CD4-positive, CD25-positive, alpha-beta regulatory T cell (primary cell): ENCODE measurements around the gene NEGR1. TPM values are rescaled to one million over a fixed set of nuclear protein-coding genes. Genes with fewer than 3 reads are reported as not detected.

Experiments used
- ATAC-seq, 2 donors: fragments of 150-1000 bp; cut with Tn5 transposase; one replicate each; pipeline ENCODE4 v1.10.0; 2021; ENCODE audit warnings: low read depth in 2 of 2, moderate number of reproducible peaks in 2 of 2, moderate library complexity in 1 of 2
- DNase-seq, 3 donors: peaks; one replicate each; pipeline versions ENCODE4 v3.0.0 to v3.0.0-alpha.2; 2012 to 2022; ENCODE audit warnings: mixed read lengths in 1 of 3
- H3K27ac ChIP-seq: one replicate; pipeline ENCODE4 v1.7.0; 2013; ENCODE audit warnings: mild to moderate bottlenecking, low read length; ENCODE audit not compliant: insufficient read depth, poor library complexity, severe bottlenecking
- H3K27me3 ChIP-seq: one replicate; pipeline ENCODE4 v1.7.0; 2013; ENCODE audit warnings: low read length; ENCODE audit not compliant: control insufficient read depth, insufficient read depth
- H3K36me3 ChIP-seq: one replicate; pipeline ENCODE4 v1.7.0; 2013; ENCODE audit warnings: mild to moderate bottlenecking, low read length, moderate library complexity; ENCODE audit not compliant: control insufficient read depth, insufficient read depth
- H3K4me1 ChIP-seq: 2 replicates; pipeline ENCODE4 v1.7.0; 2013; ENCODE audit warnings: mild to moderate bottlenecking, low read length; ENCODE audit not compliant: insufficient read depth, control insufficient read depth, poor library complexity, severe bottlenecking
- H3K4me3 ChIP-seq: one replicate; pipeline ENCODE4 v1.7.0; 2013; ENCODE audit warnings: low read depth, mild to moderate bottlenecking, low read length, moderate library complexity
- H3K9me3 ChIP-seq, 2 experiments: 1 replicate in 1 of 2; 2 replicates in 1 of 2; pipeline ENCODE4 v1.7.0; 2013; ENCODE audit warnings: low read length in 2 of 2, mild to moderate bottlenecking in 1 of 2, moderate library complexity in 1 of 2; ENCODE audit not compliant: control insufficient read depth in 2 of 2
- H3K27ac Mint-ChIP-seq, 3 donors: one replicate each; pipeline ENCODE4 v1.8.0; 2020 to 2022; ENCODE audit warnings: mild to moderate bottlenecking in 3 of 3, mixed read lengths in 3 of 3, moderate library complexity in 2 of 3
- H3K27me3 Mint-ChIP-seq: one replicate; pipeline ENCODE4 v1.8.0; 2022; ENCODE audit warnings: mild to moderate bottlenecking, mixed read lengths
- H3K36me3 Mint-ChIP-seq: one replicate; pipeline ENCODE4 v1.8.0; 2020; ENCODE audit warnings: mixed read lengths
- H3K4me1 Mint-ChIP-seq, 4 donors: one replicate each; pipeline ENCODE4 v1.8.0; 2020 to 2022; ENCODE audit warnings: mixed read lengths in 4 of 4, mild to moderate bottlenecking in 1 of 4
- H3K4me3 Mint-ChIP-seq, 4 donors: one replicate each; pipeline ENCODE4 v1.8.0; 2020 to 2022; ENCODE audit warnings: mild to moderate bottlenecking in 4 of 4, mixed read lengths in 4 of 4, moderate library complexity in 3 of 4
- H3K9me3 Mint-ChIP-seq, 7 donors: one replicate each; pipeline ENCODE4 v1.8.0; 2020 to 2022; ENCODE audit warnings: mixed read lengths in 7 of 7, mild to moderate bottlenecking in 3 of 7, moderate library complexity in 2 of 7
- polyA plus RNA-seq, 4 donors: library from polyadenylated mRNA; unstranded; fragments of 300-500 nt; fragmentation: Illumina TruSeq; gene quantifications; one replicate each; pipeline ENCODE4 v1.2.3, GENCODE V29; 2021
- total RNA-seq: library from RNA; stranded (reverse); gene quantifications from one replicate; pipeline ENCODE4 v1.2.3, GENCODE V29; 2022

NEGR1 gene
- total and polyA plus RNA-seq, 5 donors from 2014 or later = not detected

DNA sequence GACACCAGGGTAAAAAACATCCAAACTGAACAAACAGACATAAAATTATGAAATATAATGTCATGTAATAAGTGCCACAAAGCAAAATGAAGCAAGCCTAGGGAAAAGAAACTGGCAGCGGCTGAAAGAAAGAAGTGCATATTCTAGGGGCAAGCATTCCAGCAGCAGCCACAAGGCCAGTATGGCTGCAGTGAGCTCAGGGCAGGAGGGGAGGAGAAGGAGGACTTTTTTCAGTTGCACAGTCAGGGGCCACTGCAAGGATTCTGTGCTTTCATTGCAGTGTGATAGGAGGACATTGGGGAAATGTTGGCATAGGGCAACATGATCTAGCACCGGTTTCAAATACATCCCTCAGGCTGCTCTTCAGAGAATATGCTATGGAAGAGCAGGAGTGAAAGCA is 263.8 kb downstream of the NEGR1 start:
- H3K4me1 Mint-ChIP-seq = no peaks in the 10 kb centered on the region
- peak overlapping the region in 1 of 3 donors; percentile 58 for H3K27ac Mint-ChIP-seq
- H3K36me3 ChIP-seq = no peaks in the 10 kb centered on the region
- H3K27me3 ChIP-seq = no peaks in the 10 kb centered on the region
- H3K4me1 ChIP-seq = no peaks in the 10 kb centered on the region
- H3K9me3 ChIP-seq = peaks cover 0 to 3% of the 10 kb centered on the region in 2 experiments
- H3K4me3 Mint-ChIP-seq = no peak overlapping the region
- no peaks in the 10 kb centered on the region for H3K27me3 Mint-ChIP-seq
- H3K9me3 Mint-ChIP-seq = peaks cover 0 to 8% (median 3%) of the 10 kb centered on the region in 7 donors
- no peak for ATAC-seq
- DNase-seq = no peak
- no peak overlapping the region for H3K4me3 ChIP-seq
- no peak overlapping the region for H3K27ac ChIP-seq
- no peaks in the 10 kb centered on the region for H3K36me3 Mint-ChIP-seq

DNA sequence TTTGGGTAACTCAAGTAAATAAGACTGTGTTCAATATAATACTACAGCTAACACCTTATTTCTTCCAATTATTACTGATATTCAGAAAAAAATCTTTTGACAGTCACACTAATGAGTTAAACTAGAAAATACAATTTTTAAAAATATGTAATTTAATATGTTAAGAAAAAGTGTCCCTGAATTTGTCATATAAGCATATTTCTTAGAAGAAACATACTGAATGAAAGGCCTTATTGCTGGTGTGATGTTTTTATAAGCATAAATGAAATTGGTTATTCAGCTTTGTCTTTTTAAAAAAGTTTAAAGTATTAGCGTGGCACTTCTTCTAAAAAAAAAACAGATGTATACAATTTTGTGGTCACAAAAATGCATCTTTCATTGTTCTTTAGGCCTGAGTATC is 267.3 kb downstream of the NEGR1 start:
- no peaks in the 10 kb centered on the region for H3K27me3 Mint-ChIP-seq
- ATAC-seq = no peak
- Histone ChIP-seq H3K9me3 (peaks cover 0 to 3% of the 10 kb centered on the region in 2 experiments), H3K27ac (no peak overlapping the region), H3K4me1 (no peaks in the 10 kb centered on the region), H3K27me3 (no peaks in the 10 kb centered on the region), H3K4me3 (no peak overlapping the region), H3K36me3 (no peaks in the 10 kb centered on the region)
- H3K36me3 Mint-ChIP-seq = no peaks in the 10 kb centered on the region
- no peak overlapping the region for H3K27ac Mint-ChIP-seq
- no peak overlapping the region for H3K4me3 Mint-ChIP-seq
- peaks cover 2 to 8% (median 4%) of the 10 kb centered on the region in 7 donors for H3K9me3 Mint-ChIP-seq
- no peak for DNase-seq
- H3K4me1 Mint-ChIP-seq = no peaks in the 10 kb centered on the region

DNA sequence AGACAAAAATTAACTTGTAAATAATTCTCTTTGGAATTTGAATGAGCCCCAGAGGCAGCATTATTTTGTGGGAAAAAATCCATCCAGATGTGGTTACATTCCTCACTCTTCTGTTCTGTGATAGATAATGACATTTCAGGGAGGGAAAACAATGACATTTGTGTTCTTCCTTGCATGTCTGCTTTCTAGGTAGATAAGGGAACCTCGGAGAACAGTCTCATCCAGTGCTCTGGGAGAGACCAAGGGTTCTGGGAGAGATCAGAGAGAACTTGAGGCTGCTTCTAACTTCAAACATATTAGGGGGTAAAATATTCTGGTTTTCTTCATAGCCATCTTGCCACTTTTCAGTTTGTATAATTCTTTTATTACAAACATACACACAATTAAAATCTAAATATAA is 269.2 kb downstream of the NEGR1 start:
- H3K36me3 ChIP-seq = no peaks in the 10 kb centered on the region
- H3K9me3 ChIP-seq = peaks cover 0 to 3% of the 10 kb centered on the region in 2 experiments
- Mint-ChIP-seq H3K27me3 (no peaks in the 10 kb centered on the region), H3K9me3 (peaks cover 3 to 7% (median 4%) of the 10 kb centered on the region in 7 donors), H3K4me1 (no peaks in the 10 kb centered on the region), H3K4me3 (no peak overlapping the region), H3K27ac (no peak overlapping the region), H3K36me3 (no peaks in the 10 kb centered on the region)
- H3K4me1 ChIP-seq = no peaks in the 10 kb centered on the region
- no peak overlapping the region for H3K27ac ChIP-seq
- no peak for ATAC-seq
- no peak for DNase-seq
- H3K27me3 ChIP-seq = no peaks in the 10 kb centered on the region
- H3K4me3 ChIP-seq = no peak overlapping the region

DNA sequence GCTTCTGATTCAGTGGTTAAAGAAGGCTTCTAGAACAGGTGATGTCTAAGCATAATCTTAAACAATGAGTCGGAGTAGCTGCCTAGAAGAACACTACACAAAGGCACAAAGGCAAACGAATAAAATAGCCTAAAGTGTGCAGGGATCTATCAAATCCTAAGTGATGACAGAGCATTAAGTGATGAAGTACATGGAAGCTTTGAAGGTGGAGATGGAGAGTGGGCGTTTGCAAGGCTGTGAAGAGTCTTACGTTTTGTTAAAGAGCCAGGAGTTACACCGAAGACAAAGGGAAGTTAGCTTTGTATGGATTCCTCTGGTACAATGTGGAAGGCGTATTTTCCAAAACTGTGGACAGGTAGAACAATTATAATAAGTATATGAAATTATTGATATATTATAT is 270.6 kb downstream of the NEGR1 start:
- no peaks in the 10 kb centered on the region for H3K27me3 Mint-ChIP-seq
- DNase-seq (no peak), ATAC-seq (no peak)
- no peak overlapping the region for H3K4me3 Mint-ChIP-seq
- peaks cover 0 to 7% (median 4%) of the 10 kb centered on the region in 7 donors for H3K9me3 Mint-ChIP-seq
- Histone ChIP-seq H3K4me3 (no peak overlapping the region), H3K27ac (no peak overlapping the region), H3K4me1 (no peaks in the 10 kb centered on the region), H3K36me3 (no peaks in the 10 kb centered on the region), H3K9me3 (peaks cover 0 to 3% of the 10 kb centered on the region in 2 experiments), H3K27me3 (no peaks in the 10 kb centered on the region)
- no peak overlapping the region for H3K27ac Mint-ChIP-seq
- H3K4me1 Mint-ChIP-seq = no peaks in the 10 kb centered on the region
- H3K36me3 Mint-ChIP-seq = no peaks in the 10 kb centered on the region

DNA sequence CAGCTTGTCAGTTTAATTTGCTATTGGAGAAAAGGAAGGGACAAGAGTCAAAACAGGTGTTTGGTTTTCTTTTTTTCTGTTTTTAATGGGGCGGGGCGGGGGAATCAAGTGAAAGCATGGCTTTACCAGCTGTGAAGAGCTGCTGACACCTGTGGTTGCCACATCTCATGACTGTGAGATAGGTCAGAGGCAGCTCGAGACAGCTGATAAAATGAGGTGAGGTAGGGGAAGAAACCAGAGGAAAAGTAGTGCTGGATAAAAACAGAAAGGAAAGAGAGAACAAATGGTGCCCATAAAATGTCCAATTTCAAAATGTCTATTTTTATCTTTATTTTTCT is 272.3 kb downstream of the NEGR1 start:
- H3K4me3 ChIP-seq = no peak overlapping the region
- no peaks in the 10 kb centered on the region for H3K9me3 ChIP-seq
- no peaks in the 10 kb centered on the region for H3K36me3 ChIP-seq
- H3K27me3 ChIP-seq = no peaks in the 10 kb centered on the region
- Mint-ChIP-seq H3K27ac (no peak overlapping the region), H3K4me3 (no peak overlapping the region), H3K9me3 (peaks cover 0 to 6% (median 4%) of the 10 kb centered on the region in 7 donors), H3K4me1 (no peaks in the 10 kb centered on the region), H3K36me3 (no peaks in the 10 kb centered on the region), H3K27me3 (no peaks in the 10 kb centered on the region)
- no peak overlapping the region for H3K27ac ChIP-seq
- H3K4me1 ChIP-seq = no peaks in the 10 kb centered on the region
- no peak for DNase-seq
- no peak for ATAC-seq

DNA sequence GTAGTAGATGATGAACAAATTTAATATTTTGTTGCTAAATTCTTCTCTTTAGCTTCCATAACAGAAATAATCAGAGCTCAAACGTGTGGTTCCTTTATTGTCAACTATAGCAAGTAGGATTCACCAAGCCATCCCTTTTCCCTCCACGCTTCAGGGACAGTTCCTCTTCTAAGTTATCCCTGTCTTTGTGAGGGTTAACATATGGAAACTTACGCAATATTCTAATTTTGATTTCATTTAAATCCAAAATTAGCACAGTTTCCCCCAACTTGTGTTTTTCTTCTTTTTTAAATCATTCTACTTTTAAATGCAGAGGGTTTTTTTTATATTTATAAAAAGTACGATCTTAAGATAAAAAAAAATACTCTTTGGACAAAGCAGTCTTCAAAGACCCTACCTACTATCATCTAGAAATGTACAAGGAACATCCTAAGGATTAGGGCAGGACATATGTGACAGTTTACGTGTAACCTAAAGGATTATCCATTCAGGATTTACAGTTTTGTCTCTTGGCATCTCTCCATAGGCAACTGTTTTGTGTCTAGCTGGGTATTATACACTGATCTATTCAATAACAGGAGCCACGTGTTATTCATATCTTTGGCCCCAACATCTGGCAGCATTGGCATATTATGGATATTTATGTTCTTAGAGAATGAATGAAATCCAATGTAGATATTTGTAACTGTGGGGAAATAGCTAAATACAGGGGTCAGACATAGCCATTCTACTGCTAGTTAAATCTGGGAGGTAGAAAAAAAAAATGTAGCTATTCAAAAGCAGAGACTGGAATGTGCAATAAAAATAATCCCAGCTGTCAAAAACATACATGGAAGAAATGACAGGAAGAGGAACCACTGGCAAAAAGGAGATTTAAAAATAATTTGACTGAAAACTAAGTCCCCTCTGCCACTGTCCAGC is 272.9 kb downstream of the NEGR1 start:
- H3K27ac ChIP-seq = no peak overlapping the region
- H3K36me3 Mint-ChIP-seq = no peaks in the 10 kb centered on the region
- no peaks in the 10 kb centered on the region for H3K27me3 ChIP-seq
- no peak overlapping the region for H3K27ac Mint-ChIP-seq
- no peaks in the 10 kb centered on the region for H3K9me3 ChIP-seq
- ATAC-seq = no peak
- H3K4me3 ChIP-seq = no peak overlapping the region
- peaks cover 0 to 6% (median 4%) of the 10 kb centered on the region in 7 donors for H3K9me3 Mint-ChIP-seq
- H3K4me1 Mint-ChIP-seq = no peaks in the 10 kb centered on the region
- no peaks in the 10 kb centered on the region for H3K27me3 Mint-ChIP-seq
- no peak overlapping the region for H3K4me3 Mint-ChIP-seq
- DNase-seq = no peak
- H3K36me3 ChIP-seq = no peaks in the 10 kb centered on the region
- H3K4me1 ChIP-seq = no peaks in the 10 kb centered on the region

DNA sequence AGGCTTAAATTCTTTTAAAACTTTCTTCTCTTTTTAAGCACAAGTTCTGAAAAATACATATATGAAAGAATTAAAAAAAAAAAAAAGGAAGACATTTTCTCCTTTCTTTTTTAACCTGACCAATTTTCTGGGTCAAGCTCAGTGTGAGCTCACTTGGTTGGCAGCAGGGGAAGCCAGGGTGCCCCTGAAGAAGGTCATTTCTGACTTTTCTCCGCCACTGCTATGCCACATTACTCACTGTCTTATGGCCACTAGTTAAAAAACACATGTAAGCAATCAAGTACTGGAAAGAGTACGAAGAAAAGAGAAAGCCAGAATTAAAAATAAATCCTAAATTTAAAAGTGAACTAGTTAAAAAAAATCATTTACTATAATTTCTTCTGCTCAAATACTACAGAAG is 275.0 kb downstream of the NEGR1 start:
- H3K27ac Mint-ChIP-seq = no peak overlapping the region
- ATAC-seq (no peak), DNase-seq (no peak)
- no peaks in the 10 kb centered on the region for H3K36me3 ChIP-seq
- H3K4me1 Mint-ChIP-seq = no peaks in the 10 kb centered on the region
- no peaks in the 10 kb centered on the region for H3K4me1 ChIP-seq
- H3K4me3 Mint-ChIP-seq = no peak overlapping the region
- no peak overlapping the region for H3K27ac ChIP-seq
- H3K9me3 ChIP-seq = no peaks in the 10 kb centered on the region
- no peaks in the 10 kb centered on the region for H3K36me3 Mint-ChIP-seq
- H3K4me3 ChIP-seq = no peak overlapping the region
- H3K27me3 Mint-ChIP-seq = no peaks in the 10 kb centered on the region
- peaks cover 0 to 5% (median 2%) of the 10 kb centered on the region in 7 donors for H3K9me3 Mint-ChIP-seq
- no peaks in the 10 kb centered on the region for H3K27me3 ChIP-seq

DNA sequence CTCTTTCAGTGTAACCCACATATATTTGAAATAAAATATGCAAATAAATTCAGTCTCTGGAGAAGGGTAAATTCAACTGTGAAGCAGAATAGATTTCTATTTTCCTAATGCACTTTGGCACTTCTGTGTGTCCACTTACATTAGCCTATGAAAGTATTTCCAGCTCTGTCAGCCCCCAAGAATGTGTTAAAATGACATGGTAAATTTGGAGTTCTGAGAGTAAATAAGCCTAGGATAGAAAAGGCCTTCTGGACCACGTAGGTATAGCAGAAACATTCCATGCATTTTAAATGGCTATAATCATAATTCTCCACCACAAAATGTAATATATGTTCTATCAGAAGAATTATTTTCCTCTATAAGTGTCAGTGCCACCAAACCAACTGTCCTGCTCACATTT is 276.2 kb downstream of the NEGR1 start:
- Histone ChIP-seq H3K4me1 (no peaks in the 10 kb centered on the region), H3K9me3 (peaks cover 0 to 4% of the 10 kb centered on the region in 2 experiments), H3K4me3 (no peak overlapping the region), H3K27me3 (no peaks in the 10 kb centered on the region), H3K36me3 (no peaks in the 10 kb centered on the region), H3K27ac (no peak overlapping the region)
- no peaks in the 10 kb centered on the region for H3K27me3 Mint-ChIP-seq
- no peak overlapping the region for H3K4me3 Mint-ChIP-seq
- no peak for ATAC-seq
- no peaks in the 10 kb centered on the region for H3K4me1 Mint-ChIP-seq
- H3K27ac Mint-ChIP-seq = no peak overlapping the region
- peaks cover 0 to 4% (median 1%) of the 10 kb centered on the region in 7 donors for H3K9me3 Mint-ChIP-seq
- DNase-seq = no peak
- no peaks in the 10 kb centered on the region for H3K36me3 Mint-ChIP-seq
